ENCODE measurements around the gene NDUFAF5.
A peak's percentile ranks its signal among the peaks of the same experiment; 100 is the strongest.

The NDUFAF5 gene

GRCh38 chr20:13778827-13779226 is 6.0 kb upstream of the NDUFAF5 start:
- DNase-seq: no peak

- DNase-seq: no peak
Observed at GRCh38 chr20:13783528-13783927, 1.3 kb upstream of the NDUFAF5 start.

GRCh38 chr20:13784271-13784892 is 446 bp upstream of the NDUFAF5 start:
- no peak for DNase-seq

- DNase-seq: no peak
Observed at GRCh38 chr20:13786143-13786828, 1.5 kb downstream of the NDUFAF5 start.

GRCh38 chr20:13788167-13788834 is 3.5 kb downstream of the NDUFAF5 start:
- peak; percentile 21 for DNase-seq

GRCh38 chr20:13790708-13791107 is 5.9 kb downstream of the NDUFAF5 start:
- DNase-seq: no peak

- DNase-seq: no peak
Observed at GRCh38 chr20:13791540-13792459, 7.0 kb downstream of the NDUFAF5 start.

- no peak for DNase-seq
Observed at GRCh38 chr20:13793001-13793400, 8.2 kb downstream of the NDUFAF5 start.

- DNase-seq: no peak
Observed at GRCh38 chr20:13794667-13795066, 9.8 kb downstream of the NDUFAF5 start.

- no peak for DNase-seq
Observed at GRCh38 chr20:13799040-13799439, 14.2 kb downstream of the NDUFAF5 start.

- DNase-seq: no peak
Observed at GRCh38 chr20:13799974-13800373, 15.1 kb downstream of the NDUFAF5 start.

GRCh38 chr20:13800728-13801134 is 15.9 kb downstream of the NDUFAF5 start:
- DNase-seq: no peak

GRCh38 chr20:13809373-13809772 is 24.5 kb downstream of the NDUFAF5 start:
- DNase-seq: no peak

- DNase-seq: no peak
Observed at GRCh38 chr20:13809855-13810254, 25.0 kb downstream of the NDUFAF5 start.

- no peak for DNase-seq
Observed at GRCh38 chr20:13810446-13810845, 25.6 kb downstream of the NDUFAF5 start.

- DNase-seq: no peak
Observed at GRCh38 chr20:13813910-13814309, 29.1 kb downstream of the NDUFAF5 start.

- no peak for DNase-seq
Observed at GRCh38 chr20:13814672-13815071, 29.8 kb downstream of the NDUFAF5 start.

GRCh38 chr20:13816757-13817156 is 31.9 kb downstream of the NDUFAF5 start:
- no peak for DNase-seq

GRCh38 chr20:13817342-13817741 is 32.5 kb downstream of the NDUFAF5 start:
- no peak for DNase-seq

- peak; percentile 2 for DNase-seq
Observed at GRCh38 chr20:13819885-13820645, 35.2 kb downstream of the NDUFAF5 start.

GRCh38 chr20:13821876-13822275 is 37.0 kb downstream of the NDUFAF5 start:
- DNase-seq: no peak

- no peak for DNase-seq
Observed at GRCh38 chr20:13822459-13822858, 37.6 kb downstream of the NDUFAF5 start.

Data from activated CD4-positive, alpha-beta T cell treated with anti-CD3 and anti-CD28 coated beads, Interleukin-2, amount 50 U/mL, for 1 hour (primary cell).